Esophagus muscularis mucosa (tissue), 4 donors: Measurements from ENCODE around the gene CEP57L1. TPM values are rescaled to one million over a fixed set of nuclear protein-coding genes. Genes with fewer than 3 reads are reported as not detected.
A peak's percentile ranks its signal among the peaks of the same experiment; 100 is the strongest.

ENCODE experiments used
- DNase-seq: peaks from one replicate; pipeline ENCODE4 v3.0.0-alpha.2; 2017; ENCODE audit errors: extremely low spot score
- H3K27ac ChIP-seq, 4 donors: fragments of 200-600 bp; sonication (generic); replicated peaks in 1 of 4; 1 replicate in 3 of 4; 2 replicates in 1 of 4; pipeline ENCODE4 v1.5.1; 2016 to 2019; ENCODE audit warnings: mild to moderate bottlenecking in 1 of 4
- H3K27me3 ChIP-seq, 4 donors: fragments of 200-600 bp; sonication (generic); one replicate each; pipeline versions ENCODE4 v1.5.1 to v1.6.0; 2016 to 2019
- H3K36me3 ChIP-seq, 4 donors: fragments of 200-600 bp; sonication (generic); one replicate each; pipeline ENCODE4 v1.5.1; 2016 to 2019
- H3K4me1 ChIP-seq, 4 donors: fragments of 200-600 bp; sonication (generic); one replicate each; pipeline ENCODE4 v1.5.1; 2016 to 2019
- H3K4me3 ChIP-seq, 4 donors: fragments of 200-600 bp; sonication (generic); 1 replicate in 2 of 4; 2 replicates in 2 of 4; pipeline ENCODE4 v1.5.1; 2016 to 2019; ENCODE audit warnings: mild to moderate bottlenecking in 4 of 4, moderate library complexity in 1 of 4
- H3K9me3 ChIP-seq, 4 donors: fragments of 200-600 bp; sonication (generic); 1 replicate in 3 of 4; 2 replicates in 1 of 4; pipeline ENCODE4 v1.5.1; 2016 to 2019
- CTCF ChIP-seq, 3 experiments: fragments of 200-600 bp in 2 of 3; fragments of 450-650 bp in 1 of 3; sonication (generic) in 2 of 3; IDR thresholded peaks; one replicate each; pipeline ENCODE4 v1.5.1; 2017 to 2019; ENCODE audit warnings: antibody characterized with exemption in 3 of 3, mild to moderate bottlenecking in 2 of 3, moderate library complexity in 1 of 3
- EP300 ChIP-seq: sonication (generic); formaldehyde crosslinking; IDR thresholded peaks from one replicate; pipeline ENCODE4 v1.6.1; 2017; ENCODE audit warnings: antibody characterized with exemption
- POLR2A ChIP-seq: fragments of 450-650 bp; IDR thresholded peaks from one replicate; pipeline ENCODE4 v1.6.1; 2017; ENCODE audit warnings: antibody characterized with exemption, moderate library complexity, mild to moderate bottlenecking, low read depth
- POLR2AphosphoS5 ChIP-seq, 2 donors: sonication (generic); formaldehyde crosslinking; IDR thresholded peaks; one replicate each; pipeline ENCODE4 v1.6.1; 2017; ENCODE audit warnings: antibody characterized with exemption in 2 of 2
- WGBS: methylation state at CpG from one replicate; pipeline ENCODE4 v1.1.5; 2018; 5-methylcytosine and 5-hydroxymethylcytosine counted together
- intact Hi-C: fragments of 100-400 bp; cut with DNase I; formaldehyde crosslinking; loops from one replicate; pipeline ENCODE4 v1.15.1; 2023
- total RNA-seq, 4 donors: library from RNA; depleted of rRNA; stranded (reverse); fragments of >200 nt; gene quantifications; one replicate each; pipeline versions ENCODE4 v1.1.0 to v1.2.1, GENCODE V29; 2016

The CEP57L1 gene
- total RNA-seq, 4 donors from 2014 or later = 11.9 to 19.9 (median 13.9) TPM

DNA sequence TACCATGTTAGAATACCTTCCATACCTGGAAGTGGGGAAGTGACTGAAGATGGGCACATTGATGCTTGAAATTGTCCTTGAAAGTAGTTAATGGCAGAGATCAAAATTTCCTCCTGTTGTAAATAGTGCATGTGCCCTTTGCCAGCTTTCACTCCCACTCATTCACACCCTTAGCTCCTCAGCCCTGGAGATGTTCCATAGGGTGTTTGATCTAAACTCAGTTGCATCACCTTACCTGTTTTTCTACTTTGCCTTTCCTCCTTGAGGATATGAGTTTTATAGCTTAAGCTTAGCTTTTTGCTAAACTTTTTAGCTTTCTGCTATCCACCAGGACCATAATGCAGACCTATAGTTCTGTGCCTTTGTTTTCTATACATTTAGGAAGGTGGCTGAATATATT, 69.0 kb downstream of the CEP57L1 start:
- TF ChIP-seq POLR2A (no peak), CTCF (IDR thresholded peaks at IDR 0.05) (no peak), POLR2AphosphoS5 (IDR thresholded peaks at IDR 0.05) (no peak), EP300 (no peak)
- no peaks in the 10 kb centered on the region for H3K27me3 ChIP-seq
- no peaks in the 10 kb centered on the region for H3K4me1 ChIP-seq
- H3K4me3 ChIP-seq = no peak overlapping the region
- H3K36me3 ChIP-seq = peaks cover 0 to 22% (median 12%) of the 10 kb centered on the region in 4 donors
- intact Hi-C loops = no loop called here
- H3K27ac ChIP-seq = no peak overlapping the region
- no peak for DNase-seq
- no peaks in the 10 kb centered on the region for H3K9me3 ChIP-seq

- TF ChIP-seq POLR2A (no peak), EP300 (no peak), CTCF (IDR thresholded peaks at IDR 0.05) (no peak), POLR2AphosphoS5 (IDR thresholded peaks at IDR 0.05) (peak; percentile 22 to 24)
Observed at GRCh38 chr6:109165392-109165974, 70.2 kb downstream of the CEP57L1 start.

DNA sequence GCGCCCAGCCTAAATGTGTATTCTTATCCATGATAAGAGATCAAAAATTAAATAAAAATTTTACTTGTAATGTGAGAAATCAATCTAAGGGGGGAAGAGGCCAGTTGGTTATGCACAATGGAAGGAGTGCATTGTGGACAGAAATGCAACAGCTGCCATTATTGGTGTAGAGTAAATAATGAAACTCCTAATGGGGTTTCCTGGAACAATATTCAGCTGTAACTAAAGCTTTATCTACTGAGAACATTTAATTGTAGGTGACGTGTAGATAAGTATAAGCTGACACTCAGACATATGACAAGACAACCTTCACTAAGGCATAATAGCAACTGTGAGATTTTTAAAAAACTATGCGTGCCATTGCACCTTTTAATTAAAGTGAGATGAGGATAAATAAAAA, 71.4 kb downstream of the CEP57L1 start:
- H3K4me3 ChIP-seq = no peak overlapping the region
- H3K27me3 ChIP-seq = no peaks in the 10 kb centered on the region
- H3K4me1 ChIP-seq = peaks cover 0 to 6% (median 1%) of the 10 kb centered on the region in 4 donors
- H3K9me3 ChIP-seq = no peaks in the 10 kb centered on the region
- no peaks in the 10 kb centered on the region for H3K36me3 ChIP-seq
- intact Hi-C loops = no loop called here
- DNase-seq = no peak
- no peak overlapping the region for H3K27ac ChIP-seq
- 91% methylated on average over 3 of the region's 3 CpGs for WGBS
- TF ChIP-seq EP300 = no peak

More at GRCh38 chr6:109165392-109165974, 70.2 kb downstream of the CEP57L1 start:
- no peaks in the 10 kb centered on the region for H3K27me3 ChIP-seq
- 50% methylated on average over 1 of the region's 1 CpG for WGBS
- intact Hi-C loops = no loop called here
- H3K9me3 ChIP-seq = no peaks in the 10 kb centered on the region
- DNase-seq = no peak
- peaks cover 0 to 10% (median 8%) of the 10 kb centered on the region in 4 donors for H3K36me3 ChIP-seq
- no peak overlapping the region for H3K4me3 ChIP-seq
- peak overlapping the region in 1 of 4 donors; percentile 27 for H3K27ac ChIP-seq
- peaks cover 0 to 4% (median 1%) of the 10 kb centered on the region in 4 donors for H3K4me1 ChIP-seq

GRCh38 chr6:109167562-109167961, 72.3 kb downstream of the CEP57L1 start:
- intact Hi-C loops = no loop called here
- TF ChIP-seq EP300 = no peak
- no peak for TF ChIP-seq POLR2AphosphoS5 (IDR thresholded peaks at IDR 0.05)
- no peak for TF ChIP-seq POLR2A
- no peak for TF ChIP-seq CTCF (IDR thresholded peaks at IDR 0.05)

GRCh38 chr6:109170333-109170732, 75.0 kb downstream of the CEP57L1 start:
- no peaks in the 10 kb centered on the region for H3K27me3 ChIP-seq
- 39% methylated on average over 2 of the region's 2 CpGs for WGBS
- no peak for DNase-seq
- TF ChIP-seq EP300 (no peak), POLR2AphosphoS5 (IDR thresholded peaks at IDR 0.05) (no peak), POLR2A (no peak), CTCF (IDR thresholded peaks at IDR 0.05) (no peak)
- H3K9me3 ChIP-seq = no peaks in the 10 kb centered on the region
- intact Hi-C loops = no loop called here
- H3K27ac ChIP-seq = no peak overlapping the region
- H3K4me3 ChIP-seq = no peak overlapping the region
- no peaks in the 10 kb centered on the region for H3K36me3 ChIP-seq
- H3K4me1 ChIP-seq = peaks cover 0 to 6% (median 1%) of the 10 kb centered on the region in 4 donors

More at GRCh38 chr6:109167562-109167961, 72.3 kb downstream of the CEP57L1 start:
- 92% methylated on average over 4 of the region's 4 CpGs for WGBS
- Histone ChIP-seq H3K4me3 (no peak overlapping the region), H3K27ac (no peak overlapping the region), H3K27me3 (no peaks in the 10 kb centered on the region), H3K36me3 (no peaks in the 10 kb centered on the region), H3K4me1 (peaks cover 0 to 6% (median 1%) of the 10 kb centered on the region in 4 donors), H3K9me3 (no peaks in the 10 kb centered on the region)
- no peak for DNase-seq
